ENCODE data around the gene GMDS. TPM values are rescaled to one million over a fixed set of nuclear protein-coding genes. Genes with fewer than 3 reads are reported as not detected.
"Not testable (repeated sequence)": the region's sequence is repeated elsewhere in the genome, so short reads cannot be mapped to it uniquely, and the experiment has no call there.

Gene GMDS
- total and polyA plus RNA-seq, 5 experiments from 2014 or later: 11.4 to 25.0 (median 22.3) TPM

- no peaks in the 10 kb centered on the region for H3K9me3 Mint-ChIP-seq
- no peaks in the 10 kb centered on the region for H3K27me3 Mint-ChIP-seq
- H3K4me3 Mint-ChIP-seq: no peak overlapping the region
- DNase-seq (no peak), ATAC-seq (no peak)
- peaks cover 2 to 7% (median 4%) of the 10 kb centered on the region in 4 donors for H3K4me1 Mint-ChIP-seq
- no peak overlapping the region for H3K27ac Mint-ChIP-seq
- POLR2A ChIA-PET: no interaction called here
- H3K36me3 Mint-ChIP-seq: peaks cover 6 to 8% (median 6%) of the 10 kb centered on the region in 3 donors
Observed at GRCh38 chr6:1850840-1851157, 394.6 kb downstream of the GMDS start.

- H3K27me3 Mint-ChIP-seq: no peaks in the 10 kb centered on the region
- H3K27ac Mint-ChIP-seq: no peak overlapping the region
- DNase-seq (no peak), ATAC-seq (no peak)
- H3K9me3 Mint-ChIP-seq: no peaks in the 10 kb centered on the region
- H3K4me3 Mint-ChIP-seq: no peak overlapping the region
- H3K4me1 Mint-ChIP-seq: peaks cover 2 to 7% (median 4%) of the 10 kb centered on the region in 4 donors
- H3K36me3 Mint-ChIP-seq: peaks cover 6 to 9% (median 6%) of the 10 kb centered on the region in 3 donors
- POLR2A ChIA-PET: no interaction called here
Observed at GRCh38 chr6:1850121-1850839, 395.1 kb downstream of the GMDS start.

GRCh38 chr6:1849691-1850090 is 395.7 kb downstream of the GMDS start:
- POLR2A ChIA-PET: no interaction called here
- Mint-ChIP-seq H3K4me3 (no peak overlapping the region), H3K27ac (no peak overlapping the region), H3K4me1 (peaks cover 2 to 7% (median 4%) of the 10 kb centered on the region in 4 donors), H3K27me3 (no peaks in the 10 kb centered on the region), H3K36me3 (peaks cover 6 to 9% (median 6%) of the 10 kb centered on the region in 3 donors), H3K9me3 (no peaks in the 10 kb centered on the region)
- ATAC-seq: no peak
- DNase-seq: no peak

- no peaks in the 10 kb centered on the region for H3K27me3 Mint-ChIP-seq
- DNase-seq: peak in 3 of 10 donors; percentile 2 to 29 (median 23)
- POLR2A ChIA-PET: no interaction called here
- ATAC-seq: peak in 1 of 2 donors; percentile 95
- no peaks in the 10 kb centered on the region for H3K9me3 Mint-ChIP-seq
- no peak overlapping the region for H3K4me3 Mint-ChIP-seq
- H3K4me1 Mint-ChIP-seq: peaks cover 2 to 7% (median 4%) of the 10 kb centered on the region in 4 donors
- H3K27ac Mint-ChIP-seq: peak overlapping the region in 1 of 10 donors; percentile 54
- H3K36me3 Mint-ChIP-seq: peaks cover 6 to 11% (median 6%) of the 10 kb centered on the region in 3 donors
Observed at GRCh38 chr6:1848752-1849151, 396.7 kb downstream of the GMDS start.

GRCh38 chr6:1846611-1847010 is 398.8 kb downstream of the GMDS start:
- POLR2A ChIA-PET: interaction anchor here (0.5 kb wide), 1 partner anchor 450 kb away, joined by 3 read pairs; no protein-coding TSS in a partner anchor
- H3K27me3 Mint-ChIP-seq: no peaks in the 10 kb centered on the region

GRCh38 chr6:1845543-1845942 is 399.9 kb downstream of the GMDS start:
- H3K27ac Mint-ChIP-seq, H3K9me3 Mint-ChIP-seq, DNase-seq, H3K4me3 Mint-ChIP-seq, ATAC-seq, H3K4me1 Mint-ChIP-seq, H3K27me3 Mint-ChIP-seq, POLR2A ChIA-PET: not testable (repeated sequence)
- H3K36me3 Mint-ChIP-seq: peaks cover 3 to 11% (median 6%) of the 10 kb centered on the region in 3 donors

More at GRCh38 chr6:1846611-1847010, 398.8 kb downstream of the GMDS start:
- ATAC-seq (no peak), DNase-seq (no peak)
- Mint-ChIP-seq H3K4me3 (no peak overlapping the region), H3K4me1 (peaks cover 2 to 7% (median 4%) of the 10 kb centered on the region in 4 donors), H3K9me3 (no peaks in the 10 kb centered on the region), H3K36me3 (peaks cover 3 to 11% (median 6%) of the 10 kb centered on the region in 3 donors), H3K27ac (no peak overlapping the region)

- Mint-ChIP-seq H3K36me3 (peaks cover 0 to 15% (median 0%) of the 10 kb centered on the region in 3 donors), H3K9me3 (no peaks in the 10 kb centered on the region), H3K4me3 (no peak overlapping the region), H3K4me1 (no peaks in the 10 kb centered on the region), H3K27ac (no peak overlapping the region), H3K27me3 (no peaks in the 10 kb centered on the region)
- POLR2A ChIA-PET: interaction anchor here (0.6 kb wide), 1 partner anchor 22 kb away, joined by 3 read pairs; no protein-coding TSS in a partner anchor
- ATAC-seq (no peak), DNase-seq (no peak)
Observed at GRCh38 chr6:1842334-1842733, 403.1 kb downstream of the GMDS start.

GRCh38 chr6:1841136-1841535 is 404.3 kb downstream of the GMDS start:
- POLR2A ChIA-PET: no interaction called here
- Mint-ChIP-seq H3K27ac (no peak overlapping the region), H3K4me1 (no peaks in the 10 kb centered on the region), H3K36me3 (peaks cover 0 to 14% (median 0%) of the 10 kb centered on the region in 3 donors), H3K4me3 (no peak overlapping the region), H3K27me3 (no peaks in the 10 kb centered on the region), H3K9me3 (no peaks in the 10 kb centered on the region)
- ATAC-seq (no peak), DNase-seq (no peak)

- H3K27me3 Mint-ChIP-seq: no peaks in the 10 kb centered on the region
- H3K4me1 Mint-ChIP-seq: no peaks in the 10 kb centered on the region
- peaks cover 0 to 10% (median 0%) of the 10 kb centered on the region in 3 donors for H3K36me3 Mint-ChIP-seq
- DNase-seq (no peak), ATAC-seq (no peak)
- H3K9me3 Mint-ChIP-seq: no peaks in the 10 kb centered on the region
- H3K27ac Mint-ChIP-seq: no peak overlapping the region
- no peak overlapping the region for H3K4me3 Mint-ChIP-seq
- POLR2A ChIA-PET: no interaction called here
Observed at GRCh38 chr6:1840491-1841121, 404.8 kb downstream of the GMDS start.

GRCh38 chr6:1839361-1839760 is 406.0 kb downstream of the GMDS start:
- H3K4me1 Mint-ChIP-seq: no peaks in the 10 kb centered on the region
- no peak overlapping the region for H3K4me3 Mint-ChIP-seq
- H3K27ac Mint-ChIP-seq: no peak overlapping the region
- no peaks in the 10 kb centered on the region for H3K27me3 Mint-ChIP-seq
- no peaks in the 10 kb centered on the region for H3K9me3 Mint-ChIP-seq
- POLR2A ChIA-PET: no interaction called here
- ATAC-seq (no peak), DNase-seq (no peak)
- peaks cover 0 to 10% (median 0%) of the 10 kb centered on the region in 3 donors for H3K36me3 Mint-ChIP-seq

GRCh38 chr6:1838604-1839213 is 406.7 kb downstream of the GMDS start:
- H3K27me3 Mint-ChIP-seq: no peaks in the 10 kb centered on the region
- H3K4me3 Mint-ChIP-seq: no peak overlapping the region
- POLR2A ChIA-PET: no interaction called here
- no peaks in the 10 kb centered on the region for H3K4me1 Mint-ChIP-seq
- ATAC-seq (no peak), DNase-seq (no peak)
- peaks cover 0 to 8% (median 0%) of the 10 kb centered on the region in 3 donors for H3K36me3 Mint-ChIP-seq
- H3K27ac Mint-ChIP-seq: no peak overlapping the region
- H3K9me3 Mint-ChIP-seq: no peaks in the 10 kb centered on the region

GRCh38 chr6:1837826-1838225 is 407.6 kb downstream of the GMDS start:
- Mint-ChIP-seq H3K27me3 (no peaks in the 10 kb centered on the region), H3K9me3 (peaks cover 0 to 3% (median 0%) of the 10 kb centered on the region in 9 donors), H3K27ac (no peak overlapping the region), H3K4me1 (peaks cover 0 to under 1% (median 0%) of the 10 kb centered on the region in 4 donors), H3K36me3 (peaks cover 0 to 8% (median under 1%) of the 10 kb centered on the region in 3 donors), H3K4me3 (no peak overlapping the region)
- ATAC-seq (no peak), DNase-seq (no peak)
- POLR2A ChIA-PET: no interaction called here

- Mint-ChIP-seq H3K9me3 (peaks cover 0 to 4% (median 0%) of the 10 kb centered on the region in 9 donors), H3K27ac (no peak overlapping the region), H3K36me3 (peaks cover 1 to 16% (median 4%) of the 10 kb centered on the region in 3 donors), H3K4me3 (no peak overlapping the region), H3K27me3 (no peaks in the 10 kb centered on the region), H3K4me1 (peaks cover 0 to 2% (median 0%) of the 10 kb centered on the region in 4 donors)
- ATAC-seq (no peak), DNase-seq (no peak)
- POLR2A ChIA-PET: no interaction called here
Observed at GRCh38 chr6:1836690-1837089, 408.7 kb downstream of the GMDS start.

Data from naive thymus-derived CD8-positive, alpha-beta T cell (primary cell).